A549 (cell line): Measurements from ENCODE around the gene ATP6AP1. TPM values are rescaled to one million over a fixed set of nuclear protein-coding genes. Genes with fewer than 3 reads are reported as not detected.
A peak's percentile ranks its signal among the peaks of the same experiment; 100 is the strongest.

ENCODE experiments used
- ATAC-seq, 2 experiments: fragments of 200-7000 bp in 1 of 2; fragments of >200 bp in 1 of 2; cut with Nextera tagmentation in 1 of 2; cut with Tn5 transposase in 1 of 2; 3 replicates each; pipeline versions ENCODE4 v1.8.0 to v1.9.1; 2018 to 2020; ENCODE audit warnings: mild to moderate bottlenecking in 1 of 2, moderate library complexity in 1 of 2
- CTCF ChIA-PET: fragments of 300-600 bp; sonication (Branson Sonifier 250); formaldehyde crosslinking; extraction: SDS; loops from one replicate; lab custom pipeline; 2021; ENCODE audit warnings: antibody characterized with exemption, inconsistent platforms; lab: Yijun Ruan, JAX
- POLR2A ChIA-PET: fragments of 350-600 bp; formaldehyde crosslinking; extraction: SDS; loops from one replicate; lab custom pipeline; 2021; ENCODE audit warnings: antibody characterized with exemption, inconsistent platforms; lab: Yijun Ruan, JAX
- DNase-seq, 2 experiments: peaks; one replicate each; pipeline versions ENCODE4 v3.0.0 to v3.0.0-alpha.2; 2011 to 2016; ENCODE audit warnings: low read depth in 1 of 2, low spot score in 1 of 2
- FAIRE-seq: peaks from 2 replicates; lab custom pipeline; 2011; peaks lifted over from hg19 to GRCh38; lab: Jason Lieb, UNC
- H3K27ac ChIP-seq, 2 experiments: fragments of >200 bp; sonication (Bioruptor Twin); formaldehyde crosslinking; 3 replicates each; pipeline ENCODE4 v1.5.1; 2016 to 2017
- H3K4me1 ChIP-seq: fragments of >200 bp; sonication (Bioruptor Twin); formaldehyde crosslinking; 3 replicates; pipeline ENCODE4 v1.6.1; 2016
- H3K4me2 ChIP-seq: fragments of >200 bp; sonication (Bioruptor Twin); formaldehyde crosslinking; 3 replicates; pipeline ENCODE4 v1.6.1; 2016
- H3K4me3 ChIP-seq: fragments of >200 bp; sonication (Bioruptor Twin); formaldehyde crosslinking; 3 replicates; pipeline ENCODE4 v1.5.1; 2016
- H3K9me3 ChIP-seq: fragments of >200 bp; sonication (Bioruptor Twin); formaldehyde crosslinking; 3 replicates; pipeline ENCODE4 v1.6.1; 2016
- EHMT2 ChIP-seq: fragments of 200-600 bp; sonication (generic); IDR thresholded peaks from 2 replicates; pipeline ENCODE4 v1.6.1; 2016; ENCODE audit warnings: antibody characterized with exemption, low read depth, mild to moderate bottlenecking, moderate library complexity
- ESRRA ChIP-seq: fragments of 150-350 bp; IDR thresholded peaks from 2 replicates; pipeline ENCODE4 v1.6.1; 2014; ENCODE audit warnings: mild to moderate bottlenecking, low read length, borderline replicate concordance
- FOSB ChIP-seq: fragments of 250-450 bp; sonication (Bioruptor Pico); IDR thresholded peaks from 2 replicates; pipeline ENCODE4 v1.5.0; 2020; ENCODE audit warnings: mild to moderate bottlenecking, moderate library complexity
- HEYL ChIP-seq: fragments of 250-450 bp; sonication (Bioruptor Pico); IDR thresholded peaks from 2 replicates; pipeline ENCODE4 v1.8.0; 2021; ENCODE audit warnings: mild to moderate bottlenecking, moderate library complexity
- HOXA7 ChIP-seq: fragments of 250-450 bp; sonication (Bioruptor Pico); IDR thresholded peaks from 2 replicates; pipeline ENCODE4 v1.5.0; 2020; ENCODE audit warnings: mild to moderate bottlenecking, moderate library complexity
- JUNB ChIP-seq: fragments of >200 bp; sonication (Bioruptor Twin); formaldehyde crosslinking; IDR thresholded peaks from 2 replicates; pipeline ENCODE4 v1.6.1; 2016
- MAFK ChIP-seq: fragments of 450-650 bp; IDR thresholded peaks from 2 replicates; pipeline ENCODE4 v1.6.1; 2014; ENCODE audit not compliant: partially characterized antibody
- NFE2L2 ChIP-seq: fragments of 150-350 bp; conservative IDR thresholded peaks from 2 replicates; pipeline ENCODE4 v1.6.1; 2014; ENCODE audit warnings: low read length
- NPAS2 ChIP-seq: fragments of 250-450 bp; sonication (Bioruptor Pico); IDR thresholded peaks from 2 replicates; pipeline ENCODE4 v1.8.0; 2022; ENCODE audit warnings: mild to moderate bottlenecking, moderate library complexity, borderline replicate concordance
- POLR2A ChIP-seq: IDR thresholded peaks from 2 replicates; pipeline ENCODE4 v1.6.1; 2012; ENCODE audit warnings: mild to moderate bottlenecking, low read length
- RAD21 ChIP-seq, 2 experiments: fragments of >200 bp in 1 of 2; sonication (Bioruptor Twin) in 1 of 2; formaldehyde crosslinking in 1 of 2; IDR thresholded peaks in 1 of 2; conservative IDR thresholded peaks in 1 of 2; 2 replicates in 1 of 2; 3 replicates in 1 of 2; pipeline ENCODE4 v1.6.1; 2012 to 2018; ENCODE audit warnings: inconsistent platforms in 1 of 2
- SMC3 ChIP-seq: fragments of >200 bp; sonication (Bioruptor Twin); formaldehyde crosslinking; IDR thresholded peaks from 3 replicates; pipeline ENCODE4 v1.6.1; 2018; ENCODE audit warnings: inconsistent platforms
- SREBF2 ChIP-seq: fragments of 450-650 bp; IDR thresholded peaks from 2 replicates; pipeline ENCODE4 v1.6.1; 2014; ENCODE audit warnings: mild to moderate bottlenecking, moderate library complexity
- TFCP2L1 ChIP-seq: fragments of 250-450 bp; sonication (Bioruptor Pico); IDR thresholded peaks from 2 replicates; pipeline ENCODE4 v1.5.0; 2021; ENCODE audit warnings: mild to moderate bottlenecking
- ZC3H11A ChIP-seq: fragments of 450-650 bp; IDR thresholded peaks from 2 replicates; pipeline ENCODE4 v1.6.1; 2014; ENCODE audit warnings: antibody characterized with exemption, mild to moderate bottlenecking
- WGBS: methylation state at CpG from one replicate; pipeline ENCODE4 v1.1.6; 2017; ENCODE audit errors: missing lambda C conversion rate; 5-methylcytosine and 5-hydroxymethylcytosine counted together
- polyA plus RNA-seq, 4 experiments: library from polyadenylated mRNA; depleted of rRNA in 3 of 4; stranded (reverse); fragments of >200 nt; fragmentation: RNase III in 1 of 4; extraction: RNeasy Plus Mini Kit Qiagen cat#74134 plus additional on column Dnase treatment in 1 of 4; gene quantifications; 2 replicates in 3 of 4; 3 replicates in 1 of 4; pipeline ENCODE4 v1.2.3, GENCODE V29; 2011 to 2017
- TF ChIP-seq, protein P1 (sequence below): fragments of >200 bp; sonication (Bioruptor Twin); formaldehyde crosslinking; IDR thresholded peaks from 2 replicates; pipeline ENCODE4 v1.6.1; 2016
- TF ChIP-seq, protein P2 (sequence below): IDR thresholded peaks from 2 replicates; pipeline ENCODE4 v1.6.1; 2012; ENCODE audit warnings: low read depth, borderline replicate concordance
- TF ChIP-seq, protein P3 (sequence below): fragments of 250-450 bp; sonication (Bioruptor Pico); IDR thresholded peaks from 2 replicates; pipeline ENCODE4 v1.5.0; 2020; ENCODE audit warnings: low read depth, mild to moderate bottlenecking, moderate library complexity

Gene ATP6AP1
- polyA plus RNA-seq, 2 of the 4 experiments (the other 2 are of a cell fraction) = 62.6 to 81.7 TPM

DNA sequence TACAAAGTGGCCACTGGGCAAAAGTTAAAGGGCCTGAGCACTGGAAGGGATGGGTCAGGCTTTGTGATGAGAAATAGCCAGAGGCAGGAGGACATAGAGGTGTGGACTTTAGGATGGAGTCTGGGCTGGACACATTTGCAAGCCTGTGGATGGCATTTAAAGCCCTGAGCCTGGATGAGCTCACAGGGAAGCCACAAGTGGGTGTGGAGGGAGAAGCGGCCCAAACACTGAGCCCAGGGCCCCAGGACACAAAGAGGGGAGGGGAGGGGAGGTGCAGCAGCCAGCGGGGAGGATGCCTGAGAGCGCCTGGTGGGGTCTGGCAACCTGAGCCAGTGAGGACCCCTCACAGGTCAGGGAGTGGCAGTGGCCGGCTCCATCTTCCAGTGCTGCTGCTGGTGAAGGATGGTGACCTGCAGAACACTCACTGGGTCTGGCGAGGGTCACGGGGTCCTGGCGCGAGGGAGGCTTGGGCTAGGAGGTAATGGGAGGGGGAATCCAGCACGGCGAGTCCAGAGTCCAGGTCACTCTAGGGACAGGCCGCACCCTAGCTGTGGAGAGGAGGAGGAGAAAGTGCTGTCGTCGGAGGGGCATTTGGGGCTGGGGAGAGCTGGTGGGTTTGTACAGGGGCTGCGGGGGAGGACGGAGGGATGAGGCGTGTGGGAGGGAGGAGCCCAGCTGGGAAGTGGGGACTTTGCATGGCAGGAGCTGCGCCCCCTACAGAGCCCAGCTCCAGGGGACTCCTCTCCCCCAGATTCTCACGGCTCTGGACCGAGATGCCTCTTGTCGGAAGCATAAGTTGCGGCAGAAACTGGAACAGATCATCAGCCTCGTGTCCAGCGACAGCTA lies 43.6 kb downstream of the ATP6AP1 start (continued):
- TF ChIP-seq HOXA7 (CRISPR knock-in tag) = no peak
- TF ChIP-seq, protein P1, sequence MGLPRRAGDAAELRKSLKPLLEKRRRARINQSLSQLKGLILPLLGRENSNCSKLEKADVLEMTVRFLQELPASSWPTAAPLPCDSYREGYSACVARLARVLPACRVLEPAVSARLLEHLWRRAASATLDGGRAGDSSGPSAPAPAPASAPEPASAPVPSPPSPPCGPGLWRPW = no peak
- no peak for TF ChIP-seq SMC3
- TF ChIP-seq ESRRA = no peak

DNA sequence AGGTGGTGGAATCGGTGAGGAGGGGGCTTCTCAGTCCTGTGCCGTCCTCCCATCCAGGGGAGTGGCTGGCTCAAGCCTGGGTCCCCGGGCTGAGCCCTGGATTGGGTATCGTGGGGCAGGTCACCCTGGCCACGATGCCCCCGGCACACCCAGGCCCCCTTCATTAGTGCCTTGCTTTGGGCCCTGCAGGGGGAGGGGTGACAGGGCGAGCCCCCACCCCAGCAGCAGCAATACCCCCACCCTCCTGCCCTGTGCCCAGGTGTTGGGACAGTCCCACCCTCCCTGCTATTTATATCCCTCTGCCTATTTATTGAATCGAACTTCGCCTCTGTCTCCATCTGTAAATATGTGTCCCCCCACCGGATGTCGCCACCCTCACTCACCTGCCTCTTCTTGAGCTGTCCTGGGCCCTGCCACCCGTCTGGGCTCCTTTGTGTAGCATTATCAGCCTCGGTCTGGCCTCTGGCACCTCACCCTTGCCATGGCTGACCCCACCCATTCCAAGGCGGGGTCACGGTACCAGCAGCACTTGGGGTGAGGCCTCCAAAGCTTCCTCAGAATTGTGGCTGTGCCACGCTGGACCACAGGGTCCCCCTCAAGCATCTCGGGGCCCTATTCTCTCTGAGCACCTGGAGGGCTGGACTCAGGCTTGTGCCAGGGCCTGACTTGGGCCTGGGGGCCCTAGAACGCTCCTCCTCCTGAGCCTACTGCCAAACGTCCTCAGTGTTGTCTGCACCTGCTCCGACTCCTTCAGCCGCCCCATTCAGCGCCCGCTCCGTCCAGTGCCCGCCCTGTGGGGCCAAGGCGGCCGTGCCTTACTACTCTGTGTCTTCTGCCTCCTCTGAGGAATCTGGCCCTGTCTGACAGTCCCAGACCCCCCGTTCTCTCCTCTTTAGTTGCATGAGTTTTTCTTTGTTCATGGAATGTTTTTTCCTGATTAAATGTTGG lies 44.5 kb downstream of the ATP6AP1 start:
- CTCF ChIA-PET = no interaction called here
- FAIRE-seq (no peak), DNase-seq (no peak), ATAC-seq (peak in 1 of 2 experiments; percentile 18; a peak in 2 of 6 replicates)
- H3K4me2 ChIP-seq = no peak overlapping the region
- WGBS = 78% methylated on average over 21 of the region's 28 CpGs
- H3K4me1 ChIP-seq = peaks cover 3% of the 10 kb centered on the region; the same call in 1 of the 3 replicates
- POLR2A ChIA-PET = no interaction called here
- H3K27ac ChIP-seq = no peak overlapping the region
- H3K9me3 ChIP-seq = no peaks in the 10 kb centered on the region
- no peak overlapping the region for H3K4me3 ChIP-seq
- TF ChIP-seq FOSB (CRISPR knock-in tag) (no peak), SREBF2 (no peak), EHMT2 (no peak), ESRRA (no peak), RAD21 (conservative IDR thresholded peaks at IDR 0.05 in 1 of 2, IDR thresholded peaks at IDR 0.05 in 1 of 2) (no peak), TFCP2L1 (CRISPR knock-in tag) (no peak), MAFK (no peak), POLR2A (no peak)
- TF ChIP-seq, protein P2, sequence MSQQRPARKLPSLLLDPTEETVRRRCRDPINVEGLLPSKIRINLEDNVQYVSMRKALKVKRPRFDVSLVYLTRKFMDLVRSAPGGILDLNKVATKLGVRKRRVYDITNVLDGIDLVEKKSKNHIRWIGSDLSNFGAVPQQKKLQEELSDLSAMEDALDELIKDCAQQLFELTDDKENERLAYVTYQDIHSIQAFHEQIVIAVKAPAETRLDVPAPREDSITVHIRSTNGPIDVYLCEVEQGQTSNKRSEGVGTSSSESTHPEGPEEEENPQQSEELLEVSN = no peak

DNA sequence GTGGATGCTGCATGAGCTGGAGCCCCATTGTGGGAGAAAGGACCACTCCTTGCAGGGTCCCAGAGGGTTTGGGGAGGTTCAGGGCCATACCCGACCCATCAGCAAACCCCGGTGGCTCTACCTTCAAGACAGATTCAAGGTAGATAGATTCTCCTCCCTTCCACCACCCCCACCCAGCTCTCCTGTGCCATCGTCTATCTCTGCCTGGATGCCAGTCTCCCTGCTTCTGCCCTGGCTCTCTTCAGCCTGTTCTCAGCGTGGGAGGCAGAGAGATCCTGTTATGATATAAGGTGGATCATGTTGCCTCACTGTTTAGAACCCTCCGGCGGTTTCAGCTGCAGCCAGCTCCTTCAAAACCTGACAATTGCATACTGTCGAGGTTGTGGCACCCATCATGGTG lies 45.2 kb downstream of the ATP6AP1 start:
- H3K4me1 ChIP-seq = peaks cover 5% of the 10 kb centered on the region; the same call in 1 of the 3 replicates
- H3K4me2 ChIP-seq = no peak overlapping the region
- 85% methylated on average over 7 of the region's 7 CpGs for WGBS
- no peak for FAIRE-seq
- CTCF ChIA-PET = no interaction called here
- H3K4me3 ChIP-seq = no peak overlapping the region
- POLR2A ChIA-PET = no interaction called here
- TF ChIP-seq JUNB (no peak), ZC3H11A (no peak), POLR2A (no peak), NFE2L2 (no peak), HEYL (CRISPR knock-in tag) (no peak), NPAS2 (no peak), MAFK (no peak)
- TF ChIP-seq, protein P2 = no peak
- TF ChIP-seq, protein P3, sequence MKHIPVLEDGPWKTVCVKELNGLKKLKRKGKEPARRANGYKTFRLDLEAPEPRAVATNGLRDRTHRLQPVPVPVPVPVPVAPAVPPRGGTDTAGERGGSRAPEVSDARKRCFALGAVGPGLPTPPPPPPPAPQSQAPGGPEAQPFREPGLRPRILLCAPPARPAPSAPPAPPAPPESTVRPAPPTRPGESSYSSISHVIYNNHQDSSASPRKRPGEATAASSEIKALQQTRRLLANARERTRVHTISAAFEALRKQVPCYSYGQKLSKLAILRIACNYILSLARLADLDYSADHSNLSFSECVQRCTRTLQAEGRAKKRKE = no peak
- TF ChIP-seq, all 56 proteins: peak for 0
- no peaks in the 10 kb centered on the region for H3K9me3 ChIP-seq
- H3K27ac ChIP-seq = no peak overlapping the region
- ATAC-seq (no peak), DNase-seq (no peak)
